Stimulated activated CD4-positive, alpha-beta T cell treated with anti-CD3 and anti-CD28 coated beads, Interleukin-2, amount 100 ng/mL, for 4 hours (primary cell): ENCODE results near the gene B3GLCT.
"Not testable (repeated sequence)": the region's sequence is repeated elsewhere in the genome, so short reads cannot be mapped to it uniquely, and the experiment has no call there.

ENCODE experiments used
- DNase-seq: peaks from one replicate; pipeline ENCODE4 v3.0.0-alpha.2; 2020; ENCODE audit warnings: low read depth

The B3GLCT gene

GRCh38 chr13:31278869-31279268, 79.1 kb downstream of the B3GLCT start:
- no peak for DNase-seq

- no peak for DNase-seq
Observed at GRCh38 chr13:31282741-31283455, 83.1 kb downstream of the B3GLCT start.

GRCh38 chr13:31286930-31287329, 87.2 kb downstream of the B3GLCT start:
- no peak for DNase-seq

- DNase-seq = no peak
Observed at GRCh38 chr13:31301119-31301518, 101.3 kb downstream of the B3GLCT start.

- no peak for DNase-seq
Observed at GRCh38 chr13:31310356-31310755, 110.6 kb downstream of the B3GLCT start.

GRCh38 chr13:31310786-31311185, 111.0 kb downstream of the B3GLCT start:
- no peak for DNase-seq

- DNase-seq = no peak
Observed at GRCh38 chr13:31311921-31312320, 112.1 kb downstream of the B3GLCT start.

- no peak for DNase-seq
Observed at GRCh38 chr13:31314961-31315360, 115.2 kb downstream of the B3GLCT start.

- no peak for DNase-seq
Observed at GRCh38 chr13:31320946-31321345, 121.2 kb downstream of the B3GLCT start.

GRCh38 chr13:31321457-31321856, 121.7 kb downstream of the B3GLCT start:
- no peak for DNase-seq

GRCh38 chr13:31322026-31322425, 122.3 kb downstream of the B3GLCT start:
- DNase-seq = no peak

GRCh38 chr13:31322702-31323405, 123.1 kb downstream of the B3GLCT start:
- DNase-seq = no peak

- no peak for DNase-seq
Observed at GRCh38 chr13:31327182-31327860, 127.5 kb downstream of the B3GLCT start.

GRCh38 chr13:31328549-31329235, 128.9 kb downstream of the B3GLCT start:
- DNase-seq = no peak

- DNase-seq = no peak
Observed at GRCh38 chr13:31330236-31330635, 130.5 kb downstream of the B3GLCT start.

GRCh38 chr13:31331068-31331467, 131.3 kb downstream of the B3GLCT start:
- no peak for DNase-seq

GRCh38 chr13:31334547-31334946, 134.8 kb downstream of the B3GLCT start:
- no peak for DNase-seq

GRCh38 chr13:31334994-31335557, 135.3 kb downstream of the B3GLCT start:
- DNase-seq = no peak

GRCh38 chr13:31339616-31340015, 139.8 kb downstream of the B3GLCT start:
- DNase-seq = not testable (repeated sequence)

- DNase-seq = not testable (repeated sequence)
Observed at GRCh38 chr13:31340848-31341247, 141.1 kb downstream of the B3GLCT start.

- DNase-seq = no peak
Observed at GRCh38 chr13:31346891-31347290, 147.1 kb downstream of the B3GLCT start.

GRCh38 chr13:31349156-31349555, 149.4 kb downstream of the B3GLCT start:
- DNase-seq = no peak
